GM12873 (cell line): ENCODE results near the gene PITPNB.

Experiments used
- CTCF ChIP-seq: IDR thresholded peaks from 2 replicates; pipeline ENCODE4 v1.5.1; 2012; ENCODE audit warnings: low read depth, mild to moderate bottlenecking, moderate library complexity, low read length, control low read depth; ENCODE audit not compliant: insufficient read depth; ENCODE audit errors: missing control alignments

Gene PITPNB

GRCh38 chr22:27879923-27880322, 39.1 kb downstream of the PITPNB start:
- peak; percentile 61 for TF ChIP-seq CTCF

GRCh38 chr22:27878541-27878940, 40.5 kb downstream of the PITPNB start:
- no peak for TF ChIP-seq CTCF

DNA sequence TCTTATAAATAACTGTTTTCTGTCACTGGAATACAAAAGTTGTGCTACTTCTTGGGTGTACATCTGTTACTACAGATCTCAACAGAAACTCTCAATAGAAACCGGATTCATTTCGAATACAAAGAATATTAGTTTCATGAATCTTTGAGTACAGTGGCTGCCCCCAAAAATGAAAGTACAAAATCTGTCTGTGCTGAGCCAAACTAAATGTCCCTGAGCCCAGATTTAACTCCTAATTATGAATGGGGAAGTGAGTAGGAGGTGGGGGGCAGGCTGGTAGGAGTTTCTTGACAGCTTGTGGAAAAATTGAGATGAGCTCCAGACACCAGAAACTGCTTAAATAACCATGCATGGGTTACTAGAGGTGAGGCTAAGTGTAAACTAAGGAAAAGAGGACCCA, 41.6 kb downstream of the PITPNB start:
- no peak for TF ChIP-seq CTCF

DNA sequence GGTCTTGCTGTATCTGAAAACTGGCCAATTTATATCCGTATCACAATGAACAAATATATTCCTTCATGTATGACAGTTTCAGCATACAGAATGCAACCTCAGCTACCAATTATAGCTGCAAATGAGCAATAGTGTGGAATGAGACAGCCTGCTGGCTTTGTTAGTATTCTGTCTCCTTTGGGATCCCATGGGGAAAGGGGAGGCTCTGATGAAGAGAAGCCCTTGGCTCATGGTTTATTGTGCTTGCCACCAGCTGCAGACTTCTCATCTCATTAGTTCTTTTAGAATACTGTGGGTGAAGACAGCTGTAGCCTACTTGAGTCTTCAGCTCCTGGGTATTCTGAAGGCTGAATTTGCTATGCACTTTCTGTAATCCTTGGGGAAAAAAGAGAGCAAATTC, 42.4 kb downstream of the PITPNB start:
- TF ChIP-seq CTCF: no peak

DNA sequence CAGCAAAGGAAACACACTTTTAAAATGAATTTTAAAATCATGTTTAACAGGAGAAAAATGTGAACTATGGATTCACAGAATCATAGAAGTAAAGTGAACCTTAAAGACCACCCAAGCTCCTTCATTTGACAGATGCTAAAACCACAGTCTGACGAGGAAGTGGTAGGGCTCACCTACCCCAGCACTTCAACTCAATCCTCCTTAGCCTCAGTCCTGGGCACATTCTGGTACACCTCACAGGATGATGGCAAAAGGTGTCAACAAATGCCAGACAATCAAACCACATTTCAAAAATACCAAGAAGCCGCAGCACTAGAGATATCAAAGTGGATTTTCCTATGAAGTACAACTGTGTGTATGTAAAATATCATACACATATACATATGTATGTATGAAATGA, 43.1 kb downstream of the PITPNB start:
- TF ChIP-seq CTCF: no peak

DNA sequence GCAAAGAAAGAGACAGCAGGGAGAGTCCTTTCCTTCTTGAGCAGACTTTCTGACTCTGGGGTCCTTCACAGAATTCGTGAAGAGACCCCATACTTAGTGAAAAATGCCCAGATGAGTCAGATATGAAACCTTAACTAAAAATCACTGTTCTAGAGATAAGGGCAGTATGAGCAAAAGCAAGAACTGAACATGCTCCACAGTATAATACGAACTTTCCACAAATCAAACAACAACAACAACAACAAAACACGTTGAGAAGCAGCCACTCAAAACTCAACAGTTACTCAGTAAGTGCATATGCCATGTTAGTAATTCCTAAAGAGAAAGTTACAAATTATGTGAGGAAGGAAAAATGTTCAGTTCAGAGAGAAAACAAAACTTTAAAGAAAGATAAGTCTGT, 44.3 kb downstream of the PITPNB start:
- TF ChIP-seq CTCF: no peak

GRCh38 chr22:27874185-27874584, 44.9 kb downstream of the PITPNB start:
- TF ChIP-seq CTCF: no peak
